Hematopoietic multipotent progenitor cell (in vitro differentiated cells): Measurements from ENCODE around the gene ZMAT5. TPM values are rescaled to one million over a fixed set of nuclear protein-coding genes. Genes with fewer than 3 reads are reported as not detected.
"Not testable (repeated sequence)": the region's sequence is repeated elsewhere in the genome, so short reads cannot be mapped to it uniquely, and the experiment has no call there.

Experiments
- DNase-seq, 3 donors: peaks; one replicate each; pipeline ENCODE4 v3.0.0-alpha.2; 2011 to 2015; ENCODE audit warnings: low read depth in 2 of 3, low spot score in 2 of 3
- total RNA-seq: library from RNA; depleted of rRNA; stranded (reverse); fragments of >200 nt; gene quantifications from one replicate; pipeline ENCODE4 v1.2.3, GENCODE V29; 2012

Gene ZMAT5
- total RNA-seq, 1 donor = 25.9 TPM

GRCh38 chr22:29755889-29756288 is 10.9 kb downstream of the ZMAT5 start:
- no peak for DNase-seq

GRCh38 chr22:29754658-29755395 is 12.0 kb downstream of the ZMAT5 start:
- not testable (repeated sequence) for DNase-seq

- no peak for DNase-seq
Measured at GRCh38 chr22:29753808-29754657, 12.8 kb downstream of the ZMAT5 start.

GRCh38 chr22:29751669-29752068 is 15.1 kb downstream of the ZMAT5 start:
- DNase-seq = no peak

GRCh38 chr22:29750559-29751538 is 16.0 kb downstream of the ZMAT5 start:
- no peak for DNase-seq

GRCh38 chr22:29750029-29750428 is 16.8 kb downstream of the ZMAT5 start:
- no peak for DNase-seq

GRCh38 chr22:29748248-29748893 is 18.4 kb downstream of the ZMAT5 start:
- DNase-seq = no peak

- DNase-seq = no peak
Measured at GRCh38 chr22:29747832-29748231, 19.0 kb downstream of the ZMAT5 start.

- DNase-seq = no peak
Measured at GRCh38 chr22:29744902-29745301, 21.9 kb downstream of the ZMAT5 start.

- DNase-seq = no peak
Measured at GRCh38 chr22:29742326-29742725, 24.5 kb downstream of the ZMAT5 start.

GRCh38 chr22:29741926-29742325 is 24.9 kb downstream of the ZMAT5 start:
- no peak for DNase-seq

- no peak for DNase-seq
Measured at GRCh38 chr22:29740216-29740615, 26.6 kb downstream of the ZMAT5 start.

- no peak for DNase-seq
Measured at GRCh38 chr22:29739346-29739875, 27.4 kb downstream of the ZMAT5 start.

GRCh38 chr22:29738118-29738815 is 28.5 kb downstream of the ZMAT5 start:
- no peak for DNase-seq

- no peak for DNase-seq
Measured at GRCh38 chr22:29737251-29738117, 29.3 kb downstream of the ZMAT5 start.

- DNase-seq = no peak
Measured at GRCh38 chr22:29735416-29735815, 31.4 kb downstream of the ZMAT5 start.

- DNase-seq = no peak
Measured at GRCh38 chr22:29734838-29735237, 32.0 kb downstream of the ZMAT5 start.

GRCh38 chr22:29734406-29734805 is 32.4 kb downstream of the ZMAT5 start:
- no peak for DNase-seq
